OCI-LY3 (cell line): ENCODE measurements around the gene SLCO2A1.

Source experiments
- H2AFZ ChIP-seq: fragments of 200-600, 300-600 bp; shearing (Covaris generic); 2 replicates; pipeline ENCODE4 v1.6.0; 2014; ENCODE audit warnings: antibody characterized with exemption, low read depth, low read length
- H3K27ac ChIP-seq: fragments of 200-600, 300-600 bp; sonication (generic); 2 replicates; pipeline ENCODE4 v1.5.1; 2014; ENCODE audit warnings: mild to moderate bottlenecking, low read length, moderate library complexity, mixed read lengths
- H3K27me3 ChIP-seq: fragments of 200-600, 300-600 bp; sonication (generic); 2 replicates; pipeline ENCODE4 v1.6.1; 2014; ENCODE audit warnings: low read depth, low read length, mixed read lengths
- H3K36me3 ChIP-seq: fragments of 200-600, 300-600 bp; sonication (generic); replicated peaks from 2 replicates; pipeline ENCODE3; 2014; ENCODE audit warnings: low read depth, low read length, mixed read lengths
- H3K4me1 ChIP-seq: fragments of 300-600, 200-600 bp; sonication (generic); 2 replicates; pipeline ENCODE4 v1.6.1; 2014; ENCODE audit warnings: low read length, mixed read lengths
- H3K4me2 ChIP-seq: fragments of 200-600, 300-600 bp; sonication (generic); 2 replicates; pipeline ENCODE4 v1.6.1; 2014; ENCODE audit warnings: low read length, mixed read lengths
- H3K4me3 ChIP-seq: fragments of 300-600, 200-600 bp; sonication (generic); 2 replicates; pipeline ENCODE4 v1.5.1; 2014; ENCODE audit warnings: antibody characterized with exemption, mild to moderate bottlenecking, low read length, moderate library complexity
- H3K79me2 ChIP-seq: fragments of 300-600, 200-600 bp; shearing (Covaris generic); 2 replicates; pipeline ENCODE4 v1.6.1; 2014; ENCODE audit warnings: mild to moderate bottlenecking, low read length, mixed read lengths
- H3K9ac ChIP-seq: fragments of 300-600, 200-600 bp; shearing (Covaris generic); 2 replicates; pipeline ENCODE4 v1.6.0; 2014; ENCODE audit warnings: mild to moderate bottlenecking, low read length, moderate library complexity
- H3K9me3 ChIP-seq: fragments of 200-600, 300-600 bp; shearing (Covaris generic); 2 replicates; pipeline ENCODE4 v1.6.1; 2014; ENCODE audit warnings: low read length, mixed read lengths; ENCODE audit not compliant: insufficient read depth
- H4K20me1 ChIP-seq: fragments of 200-600, 300-600 bp; sonication (generic); 2 replicates; pipeline ENCODE4 v1.6.1; 2016; ENCODE audit warnings: low read length, mixed read lengths; ENCODE audit not compliant: insufficient read depth
- EZH2phosphoT487 ChIP-seq: fragments of 200-600 bp; shearing (Covaris generic); IDR thresholded peaks from 2 replicates; pipeline ENCODE4 v1.6.1; 2018; ENCODE audit warnings: antibody characterized with exemption, mixed run types, low read depth
- TF ChIP-seq, protein P1 (sequence below): fragments of 200-600, 300-600 bp; sonication (generic); IDR thresholded peaks from 2 replicates; pipeline ENCODE4 v1.5.1; 2014; ENCODE audit warnings: antibody characterized with exemption, low read length, low read depth

Gene SLCO2A1

GRCh38 chr3:133899311-133899710 is 130.4 kb downstream of the SLCO2A1 start:
- Histone ChIP-seq H3K9ac (no peak overlapping the region), H3K27ac (no peak overlapping the region), H2AFZ (no peak overlapping the region), H3K27me3 (peaks cover 14% of the 10 kb centered on the region), H3K4me1 (no peaks in the 10 kb centered on the region), H3K36me3 (no peaks in the 10 kb centered on the region), H3K4me3 (no peak overlapping the region), H4K20me1 (no peaks in the 10 kb centered on the region), H3K4me2 (no peak overlapping the region), H3K79me2 (no peaks in the 10 kb centered on the region), H3K9me3 (no peaks in the 10 kb centered on the region)
- no peak for TF ChIP-seq EZH2phosphoT487
- TF ChIP-seq, protein P1, sequence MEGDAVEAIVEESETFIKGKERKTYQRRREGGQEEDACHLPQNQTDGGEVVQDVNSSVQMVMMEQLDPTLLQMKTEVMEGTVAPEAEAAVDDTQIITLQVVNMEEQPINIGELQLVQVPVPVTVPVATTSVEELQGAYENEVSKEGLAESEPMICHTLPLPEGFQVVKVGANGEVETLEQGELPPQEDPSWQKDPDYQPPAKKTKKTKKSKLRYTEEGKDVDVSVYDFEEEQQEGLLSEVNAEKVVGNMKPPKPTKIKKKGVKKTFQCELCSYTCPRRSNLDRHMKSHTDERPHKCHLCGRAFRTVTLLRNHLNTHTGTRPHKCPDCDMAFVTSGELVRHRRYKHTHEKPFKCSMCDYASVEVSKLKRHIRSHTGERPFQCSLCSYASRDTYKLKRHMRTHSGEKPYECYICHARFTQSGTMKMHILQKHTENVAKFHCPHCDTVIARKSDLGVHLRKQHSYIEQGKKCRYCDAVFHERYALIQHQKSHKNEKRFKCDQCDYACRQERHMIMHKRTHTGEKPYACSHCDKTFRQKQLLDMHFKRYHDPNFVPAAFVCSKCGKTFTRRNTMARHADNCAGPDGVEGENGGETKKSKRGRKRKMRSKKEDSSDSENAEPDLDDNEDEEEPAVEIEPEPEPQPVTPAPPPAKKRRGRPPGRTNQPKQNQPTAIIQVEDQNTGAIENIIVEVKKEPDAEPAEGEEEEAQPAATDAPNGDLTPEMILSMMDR = no peak

DNA sequence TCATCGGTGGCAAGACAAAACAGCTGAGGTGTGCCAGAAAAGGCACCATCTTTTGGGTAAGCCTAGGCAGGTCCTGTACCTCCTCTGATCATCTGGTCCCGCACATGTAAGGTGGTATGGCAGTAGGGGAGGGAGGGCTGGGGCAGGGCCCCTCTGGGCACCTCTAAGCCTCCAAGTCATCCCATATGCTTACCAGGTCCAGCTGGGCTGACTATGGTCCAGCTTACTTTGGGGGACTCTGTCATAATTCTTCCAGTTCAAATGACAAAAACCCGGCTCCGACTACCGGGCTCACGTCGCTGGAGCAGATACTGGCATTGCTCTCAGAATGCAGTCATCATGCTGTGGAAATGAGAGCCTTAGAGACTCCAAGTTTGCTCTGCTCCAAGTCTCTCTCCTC is 132.2 kb downstream of the SLCO2A1 start:
- no peaks in the 10 kb centered on the region for H3K79me2 ChIP-seq
- no peak overlapping the region for H3K27ac ChIP-seq
- H3K9ac ChIP-seq = no peak overlapping the region
- H4K20me1 ChIP-seq = no peaks in the 10 kb centered on the region
- no peaks in the 10 kb centered on the region for H3K36me3 ChIP-seq
- TF ChIP-seq, protein P1 = no peak
- no peak for TF ChIP-seq EZH2phosphoT487
- peaks cover 14% of the 10 kb centered on the region for H3K27me3 ChIP-seq
- H3K4me1 ChIP-seq = no peaks in the 10 kb centered on the region
- no peak overlapping the region for H3K4me3 ChIP-seq
- H3K9me3 ChIP-seq = no peaks in the 10 kb centered on the region
- no peak overlapping the region for H2AFZ ChIP-seq
- no peak overlapping the region for H3K4me2 ChIP-seq

GRCh38 chr3:133896002-133896761 is 133.5 kb downstream of the SLCO2A1 start:
- Histone ChIP-seq H4K20me1 (no peaks in the 10 kb centered on the region), H3K4me2 (peak overlapping the region; percentile 67), H3K27me3 (peaks cover 14% of the 10 kb centered on the region), H2AFZ (no peak overlapping the region), H3K36me3 (no peaks in the 10 kb centered on the region), H3K9me3 (no peaks in the 10 kb centered on the region), H3K4me1 (no peaks in the 10 kb centered on the region), H3K9ac (0 out of 2 replicates have a peak overlapping the region, but pooled peaks have one; percentile 9), H3K27ac (no peak overlapping the region), H3K4me3 (peak overlapping the region; percentile 71), H3K79me2 (no peaks in the 10 kb centered on the region)
- TF ChIP-seq EZH2phosphoT487 = no peak

DNA sequence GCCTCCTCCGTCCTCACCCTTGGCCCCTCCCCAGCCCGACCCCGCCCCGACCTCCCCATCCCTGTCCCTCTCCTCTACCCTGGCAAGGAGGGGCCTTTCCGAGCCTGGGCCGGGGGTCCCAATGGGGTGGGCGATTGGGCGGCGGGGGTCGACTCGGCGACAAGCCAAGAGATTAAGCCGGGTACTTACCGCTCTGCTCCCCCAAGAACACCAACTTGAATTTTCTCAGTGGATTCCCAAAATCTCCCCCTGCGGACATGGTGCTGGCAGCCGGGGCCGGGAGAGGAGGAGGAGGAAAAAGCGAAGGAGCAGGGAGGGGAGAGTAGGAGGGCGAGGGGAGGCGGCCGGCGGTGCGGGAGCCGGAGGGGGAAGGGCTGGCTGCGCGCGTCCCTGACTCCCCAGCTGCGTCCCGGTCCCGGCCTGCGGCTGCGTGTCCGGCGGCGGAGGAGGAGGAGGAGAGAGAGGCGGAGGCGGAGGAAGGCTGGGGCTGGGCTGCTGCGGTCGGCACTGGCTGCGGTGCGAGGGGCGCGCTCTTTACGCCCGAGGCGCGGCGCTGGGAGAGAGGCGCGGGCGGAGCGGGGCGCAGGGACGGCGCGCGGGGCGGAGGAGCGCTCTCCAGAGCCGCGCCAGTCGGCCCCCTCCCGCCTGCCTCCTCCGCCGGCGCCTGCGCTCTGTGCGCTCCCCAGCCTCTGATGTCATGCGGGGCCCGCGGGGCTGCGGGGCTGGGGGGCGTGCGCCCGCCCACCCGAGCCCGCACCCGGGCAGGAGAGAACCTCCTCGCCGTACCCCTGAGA is 134.3 kb downstream of the SLCO2A1 start, which contains the start of gene RAB6B:
TSS of gene RAB6B (minus strand) at position 675 of the 794 bp plus-strand sequence. CDS start at position 259, 416 bp downstream.
- H3K4me2 ChIP-seq = peak within 1 kb of the TSS; percentile 67
- TF ChIP-seq EZH2phosphoT487 = no peak
- TF ChIP-seq, protein P1 = no peak
- peak within 1 kb of the TSS; percentile 37; the same call in 1 of the 2 replicates for H3K9ac ChIP-seq
- no peak within 1 kb of the TSS for H3K27ac ChIP-seq
- H3K4me1 ChIP-seq = peaks cover 5% of the 10 kb centered on the region; the same call in 1 of the 2 replicates
- H3K9me3 ChIP-seq = no peaks in the 10 kb centered on the region
- H3K36me3 ChIP-seq = no peaks in the 10 kb centered on the region
- H2AFZ ChIP-seq = no peak within 1 kb of the TSS
- H3K79me2 ChIP-seq = no peaks in the 10 kb centered on the region
- no peaks in the 10 kb centered on the region for H4K20me1 ChIP-seq
- H3K27me3 ChIP-seq = peaks cover 14% of the 10 kb centered on the region
- H3K4me3 ChIP-seq = peak within 1 kb of the TSS; percentile 71
